HepG2 (cell line): ENCODE data around the gene MYLK2. TPM values are rescaled to one million over a fixed set of nuclear protein-coding genes. Genes with fewer than 3 reads are reported as not detected.

Experiments used
- CC2D1A ChIP-seq: sonication (generic); formaldehyde crosslinking; IDR thresholded peaks from 2 replicates; pipeline ENCODE4 v1.8.1; 2023; ENCODE audit warnings: mild to moderate bottlenecking, missing genetic modification reagents
- EZH2 ChIP-seq: conservative IDR thresholded peaks from 2 replicates; pipeline ENCODE4 v1.6.1; 2012; ENCODE audit warnings: mild to moderate bottlenecking, low read depth, low read length, moderate library complexity
- IKZF4 ChIP-seq: sonication (generic); formaldehyde crosslinking; IDR thresholded peaks from 2 replicates; pipeline ENCODE4 v1.5.1; 2020; ENCODE audit warnings: borderline replicate concordance, mild to moderate bottlenecking, low read depth, missing genetic modification reagents; ENCODE audit errors: not compliant biosample characterization
- IRF9 ChIP-seq: sonication (generic); formaldehyde crosslinking; IDR thresholded peaks from 2 replicates; pipeline ENCODE4 v1.8.0; 2022; ENCODE audit warnings: missing genetic modification reagents, mild to moderate bottlenecking, borderline replicate concordance
- MXD1 ChIP-seq: sonication (generic); formaldehyde crosslinking; IDR thresholded peaks from 2 replicates; pipeline ENCODE4 v1.4.0; 2020; ENCODE audit warnings: mild to moderate bottlenecking, missing genetic modification reagents
- PLRG1 ChIP-seq: fragments of 450-650 bp; conservative IDR thresholded peaks from 2 replicates; pipeline ENCODE4 v1.6.1; 2016
- PRDM10 ChIP-seq: sonication (generic); formaldehyde crosslinking; IDR thresholded peaks from 2 replicates; pipeline ENCODE4 v1.4.0; 2020; ENCODE audit warnings: low read depth, missing genetic modification reagents
- RBFOX2 ChIP-seq: fragments of 200-400 bp; formaldehyde crosslinking; IDR thresholded peaks from 2 replicates; pipeline ENCODE4 v1.6.1; 2017; ENCODE audit warnings: low read depth, mild to moderate bottlenecking, low read length
- RBM39 ChIP-seq: fragments of 200-400 bp; formaldehyde crosslinking; IDR thresholded peaks from one replicate; pipeline ENCODE4 v1.6.1; 2018; ENCODE audit warnings: antibody characterized with exemption, mild to moderate bottlenecking, low read depth, low read length; ENCODE audit not compliant: poor library complexity, severe bottlenecking
- RFX1 ChIP-seq: fragments of 450-650 bp; IDR thresholded peaks from 2 replicates; pipeline ENCODE4 v1.6.1; 2017
- SMARCE1 ChIP-seq: fragments of 450-650 bp; IDR thresholded peaks from 2 replicates; pipeline ENCODE4 v1.6.1; 2017; ENCODE audit warnings: borderline replicate concordance
- SOX6 ChIP-seq, 2 experiments: fragments of 450-650 bp in 1 of 2; sonication (generic) in 1 of 2; formaldehyde crosslinking in 1 of 2; IDR thresholded peaks; 2 replicates each; pipeline versions ENCODE4 v1.4.0 to v1.6.1; 2017 to 2020; ENCODE audit warnings: antibody characterized with exemption in 1 of 2, mild to moderate bottlenecking in 1 of 2, missing genetic modification reagents in 1 of 2
- SRSF9 ChIP-seq: fragments of 200-400 bp; formaldehyde crosslinking; IDR thresholded peaks from 2 replicates; pipeline ENCODE4 v1.6.1; 2018; ENCODE audit warnings: borderline replicate concordance, mild to moderate bottlenecking, low read depth, low read length; ENCODE audit not compliant: insufficient read depth, poor library complexity, severe bottlenecking
- ZMAT5 ChIP-seq: sonication (generic); formaldehyde crosslinking; IDR thresholded peaks from 2 replicates; pipeline ENCODE4 v1.5.0; 2020; ENCODE audit warnings: mild to moderate bottlenecking, low read depth, missing genetic modification reagents, borderline replicate concordance
- ZMYM3 ChIP-seq: sonication (generic); formaldehyde crosslinking; IDR thresholded peaks from 2 replicates; pipeline ENCODE4 v1.5.1; 2020; ENCODE audit warnings: mild to moderate bottlenecking, missing genetic modification reagents
- ZNF281 ChIP-seq: sonication (generic); formaldehyde crosslinking; IDR thresholded peaks from 2 replicates; pipeline ENCODE4 v1.4.0; 2020; ENCODE audit warnings: missing genetic modification reagents, borderline replicate concordance
- ZNF431 ChIP-seq: sonication (generic); formaldehyde crosslinking; IDR thresholded peaks from 2 replicates; pipeline ENCODE4 v1.9.0; 2022; ENCODE audit warnings: missing genetic modification reagents, low read depth, mild to moderate bottlenecking, borderline replicate concordance
- ZNF644 ChIP-seq: IDR thresholded peaks from 2 replicates; pipeline ENCODE4 v1.6.1; 2016; ENCODE audit warnings: low read depth
- polyA plus RNA-seq, 8 experiments: library from polyadenylated mRNA; depleted of rRNA in 3 of 8; stranded (reverse) in 7 of 8; unstranded in 1 of 8; fragments of >200 nt; fragmentation: Illumina TruSeq in 4 of 8; extraction: Trizol in 4 of 8; gene quantifications; 2 replicates each; pipeline versions ENCODE4 v1.2.1 to v1.2.3, GENCODE V29; 2011 to 2016; ENCODE audit warnings: low read depth in 4 of 8, missing spikeins in 1 of 8, mixed read lengths in 1 of 8; ENCODE audit not compliant: insufficient read depth in 1 of 8
- total RNA-seq, 5 experiments: library from RNA; depleted of rRNA; stranded (reverse); fragments of >200 nt; fragmentation: Illumina TruSeq; extraction: Trizol; gene quantifications; 2 replicates each; pipeline ENCODE4 v1.2.3, GENCODE V29; 2016; ENCODE audit warnings: low read depth in 1 of 5

The MYLK2 gene
- total and polyA plus RNA-seq, 2 of the 13 experiments (the other 11 are each of a cell fraction or from before 2014, with no cell fraction given), result 0.27 TPM; not detected in 1

- TF ChIP-seq SRSF9 (no peak), EZH2 (no peak), MXD1 (CRISPR knock-in tag) (0 out of 2 replicates have a peak, but pooled peaks have one; percentile 7), RBM39 (no peak), IRF9 (CRISPR knock-in tag) (peak; percentile 70; the same call in 1 of the 2 replicates), RFX1 (no peak), ZMAT5 (no peak), RBFOX2 (no peak), PRDM10 (no peak), SOX6 (IDR thresholded peaks at IDR 0.05) (no peak), SOX6 (CRISPR knock-in tag; IDR thresholded peaks at IDR 0.05) (peak; percentile 27; the same call in 1 of the 2 replicates), ZNF281 (no peak), IKZF4 (CRISPR knock-in tag) (no peak), ZNF431 (CRISPR knock-in tag) (no peak), PLRG1 (no peak), ZNF644 (no peak), SMARCE1 (no peak), ZMYM3 (CRISPR knock-in tag) (0 out of 2 replicates have a peak, but pooled peaks have one; percentile 21), CC2D1A (CRISPR knock-in tag) (no peak)
Observed at GRCh38 chr20:31833130-31833930, 14.2 kb downstream of the MYLK2 start (continued).
